DOHH2 (cell line): ENCODE measurements around the gene PCDHB15.
"Not testable (repeated sequence)": the region's sequence is repeated elsewhere in the genome, so short reads cannot be mapped to it uniquely, and the experiment has no call there.

Experiments
- CTCF ChIP-seq: fragments of 200-600 bp; sonication (generic); IDR thresholded peaks from one replicate; pipeline ENCODE4 v1.5.1; 2014; ENCODE audit warnings: antibody characterized with exemption, mild to moderate bottlenecking, low read depth, low read length; ENCODE audit not compliant: poor library complexity, severe bottlenecking
- EZH2phosphoT487 ChIP-seq: fragments of 200-600 bp; sonication (generic); IDR thresholded peaks from 2 replicates; pipeline ENCODE4 v1.6.1; 2017; ENCODE audit warnings: borderline replicate concordance, mild to moderate bottlenecking, antibody characterized with exemption, low read length, moderate library complexity, mixed read lengths

- not testable (repeated sequence) for TF ChIP-seq CTCF, EZH2phosphoT487
Observed at GRCh38 chr5:141201646-141202045, 43.5 kb upstream of the PCDHB15 start.
